Amniotic stem cell (primary cell): ENCODE measurements around the gene KCTD20.

ENCODE experiments used
- DNase-seq: peaks from one replicate; lab custom pipeline; 2025; lab: John Stamatoyannopoulos, UW

The KCTD20 gene

DNA sequence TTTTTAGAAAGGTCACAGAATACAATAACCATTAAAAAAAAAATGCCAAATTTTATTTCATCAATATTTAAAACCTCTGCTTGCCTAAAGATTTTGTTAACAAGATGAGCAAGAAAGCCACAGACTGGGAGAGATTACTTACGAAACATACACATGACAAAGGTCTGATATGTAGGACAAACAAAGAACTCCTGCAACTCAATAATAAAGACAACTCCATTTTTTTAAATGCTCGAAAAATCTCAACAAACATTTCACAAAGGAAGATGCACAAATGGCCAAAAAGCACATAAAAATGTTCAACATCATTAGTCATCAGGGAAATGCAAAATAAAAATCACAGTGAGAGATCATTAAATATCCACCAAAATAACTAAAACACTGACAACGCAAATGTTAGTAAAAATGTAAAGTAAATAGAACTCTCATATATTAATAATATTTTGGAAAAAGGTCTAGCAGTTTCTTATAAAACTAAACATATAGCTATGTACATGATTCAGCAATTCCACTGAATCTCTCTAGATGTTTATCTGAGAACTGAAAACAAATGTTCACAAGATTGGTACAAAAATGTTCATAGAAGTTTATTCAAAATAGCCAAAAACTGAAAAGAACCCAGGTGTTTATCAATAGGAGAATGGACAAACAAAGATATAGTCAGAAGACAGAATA is 94.2 kb downstream of the KCTD20 start:
- DNase-seq = no peak

DNA sequence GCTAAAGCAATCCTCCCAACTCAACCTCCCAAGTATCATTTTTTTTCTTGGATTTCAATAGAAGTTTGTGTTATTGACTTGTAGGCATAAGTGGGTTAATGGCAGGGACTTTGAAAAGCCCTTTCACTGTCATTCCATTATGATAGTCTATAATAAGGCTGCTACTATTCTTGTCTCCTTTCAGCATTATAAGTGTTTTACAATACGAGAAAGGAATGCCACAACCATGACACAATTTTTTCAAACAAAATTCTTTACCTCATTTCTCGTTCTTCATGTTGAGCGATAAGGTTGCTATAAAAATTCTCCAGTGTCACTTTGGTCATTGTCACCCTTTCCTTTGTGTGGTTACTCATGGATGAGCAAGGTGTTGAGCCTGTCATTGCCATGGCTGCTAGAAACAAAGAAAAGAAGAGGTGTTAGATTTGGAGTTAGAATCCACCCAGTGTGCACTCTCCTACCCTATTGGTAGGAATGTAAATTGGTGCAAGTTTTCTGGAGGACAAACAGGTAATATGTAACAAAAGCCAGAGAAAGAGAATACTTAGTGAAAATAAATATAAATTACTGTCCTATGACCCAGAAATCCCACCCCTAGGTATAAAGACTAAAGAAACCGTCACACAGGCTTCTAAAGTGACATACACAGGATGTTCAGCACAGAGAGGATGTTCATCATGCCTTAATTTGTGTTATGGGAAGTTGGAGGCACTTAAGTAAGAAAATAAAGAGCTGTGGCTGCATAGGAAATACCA is 97.2 kb downstream of the KCTD20 start:
- no peak for DNase-seq
